GM10266 (cell line): ENCODE measurements around the gene GBP6.
"Not testable (repeated sequence)": the region's sequence is repeated elsewhere in the genome, so short reads cannot be mapped to it uniquely, and the experiment has no call there.

ENCODE experiments used
- DNase-seq: peaks from one replicate; pipeline ENCODE4 v3.0.0; 2012; ENCODE audit errors: extremely low spot score
- CTCF ChIP-seq: IDR thresholded peaks from 2 replicates; pipeline ENCODE4 v1.5.1; 2012; ENCODE audit warnings: mild to moderate bottlenecking, low read depth; ENCODE audit not compliant: control insufficient read depth, insufficient read depth; ENCODE audit errors: missing control alignments

The GBP6 gene

GRCh38 chr1:89396902-89397301 lies 33.0 kb downstream of the GBP6 start:
- TF ChIP-seq CTCF: no peak
- DNase-seq: no peak

DNA sequence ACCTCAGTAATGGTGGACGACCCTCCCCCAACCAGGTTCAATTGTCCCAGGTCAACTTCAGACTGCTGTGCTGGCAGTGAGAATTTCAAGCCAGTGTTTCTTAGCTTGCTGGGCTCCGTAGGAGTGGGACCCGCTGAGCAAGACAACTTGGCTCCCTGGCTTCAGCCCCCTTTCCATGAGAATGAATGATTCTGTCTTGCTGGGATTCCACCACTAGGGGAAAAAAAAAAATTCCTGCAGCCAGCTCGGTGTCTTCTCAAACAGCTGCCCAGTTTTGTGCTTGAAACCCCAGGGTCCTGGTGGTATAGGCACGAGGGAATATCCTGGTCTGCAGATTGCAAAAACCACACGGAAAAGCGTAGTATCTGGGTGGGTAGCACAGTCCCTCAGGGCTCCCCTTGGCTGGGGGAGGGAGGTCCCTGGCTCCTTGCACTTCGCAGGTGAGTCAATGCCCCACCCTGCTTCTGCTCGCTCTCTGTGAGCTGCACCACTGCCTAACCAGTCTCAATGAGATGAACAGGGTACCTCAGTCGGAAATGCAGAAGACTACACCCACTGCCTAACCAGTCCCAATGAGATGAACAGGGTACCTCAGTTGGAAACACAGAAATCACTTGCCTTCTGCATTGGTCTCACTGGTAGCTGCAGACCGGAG lies 41.5 kb downstream of the GBP6 start:
- TF ChIP-seq CTCF: no peak

DNA sequence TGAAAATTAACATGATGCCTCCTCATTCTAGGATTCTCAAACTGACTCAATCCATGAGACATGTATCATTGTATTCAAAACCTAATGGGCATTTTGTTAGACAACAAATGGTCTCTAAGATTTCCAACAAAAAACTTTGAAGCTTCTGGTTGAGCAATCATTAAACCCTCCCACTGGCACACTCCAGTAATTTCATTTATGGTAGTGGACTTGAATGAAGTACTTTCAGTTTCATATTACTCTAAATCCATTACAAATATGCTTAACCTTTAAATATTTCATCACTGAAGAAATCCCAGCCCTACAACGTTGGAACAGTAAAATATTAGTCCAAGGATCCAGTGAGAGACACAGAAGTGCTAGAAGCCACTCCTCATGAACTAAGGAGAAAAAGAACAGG lies 43.5 kb downstream of the GBP6 start:
- DNase-seq: no peak
- TF ChIP-seq CTCF: no peak

More for the DNA sequence above, 41.5 kb downstream of the GBP6 start:
- DNase-seq: no peak

DNA sequence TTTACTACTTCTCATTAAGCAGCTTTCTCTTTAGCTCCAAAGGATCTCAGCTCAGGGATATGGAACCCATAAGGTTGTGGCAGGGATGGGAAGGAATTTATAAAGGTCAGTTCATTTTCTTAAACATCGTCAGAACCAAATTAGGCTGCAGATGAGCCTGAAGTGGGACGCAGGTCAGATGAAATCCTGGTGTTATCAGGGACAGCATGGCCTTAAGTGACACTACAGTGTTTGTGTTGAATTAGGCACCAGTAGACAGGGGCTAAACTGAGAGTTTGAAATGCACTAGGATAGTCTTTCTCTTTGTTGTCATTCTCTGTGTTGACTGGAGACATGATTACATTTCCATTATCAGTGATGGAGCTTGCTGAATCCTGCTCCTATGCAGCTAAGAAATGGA lies 43.9 kb downstream of the GBP6 start:
- DNase-seq: not testable (repeated sequence)

DNA sequence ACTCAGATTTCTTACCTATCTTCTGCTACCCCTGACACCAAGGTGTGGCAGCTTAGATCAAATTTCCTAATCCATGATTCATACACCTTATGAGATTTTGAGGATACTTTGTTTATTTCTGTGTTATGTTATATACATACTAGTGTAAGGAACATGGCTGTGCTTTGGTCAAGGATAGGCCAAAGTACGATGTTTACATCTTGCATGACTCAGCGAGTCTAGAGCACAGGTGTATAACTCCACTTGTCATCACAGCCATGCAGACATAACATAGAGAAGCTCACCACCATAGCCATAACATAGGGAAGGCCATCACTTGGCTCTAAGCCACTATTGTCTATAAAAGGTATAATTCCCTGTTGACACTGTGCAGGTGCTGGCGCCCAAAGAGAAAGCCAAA lies 61.2 kb downstream of the GBP6 start:
- no peak for DNase-seq
- TF ChIP-seq CTCF: no peak

DNA sequence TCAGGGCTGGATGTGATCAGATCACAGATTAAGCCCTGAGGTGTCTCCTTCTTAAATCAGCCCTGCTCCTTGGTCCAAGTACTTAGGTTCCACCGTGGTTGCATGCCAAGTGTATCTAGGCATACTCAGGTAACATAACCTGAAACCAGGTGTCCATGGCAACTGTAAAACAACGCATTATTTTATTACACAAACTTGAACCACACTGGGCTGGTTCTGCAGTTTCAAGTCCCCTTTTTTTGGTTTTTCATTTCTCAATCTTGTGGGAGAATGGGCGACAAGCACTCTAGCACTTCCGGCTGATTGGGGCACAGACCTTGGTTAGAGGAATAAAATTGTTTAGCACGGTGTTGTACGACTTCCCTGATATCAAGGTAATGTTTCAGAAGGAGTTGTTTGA lies 65.2 kb downstream of the GBP6 start:
- DNase-seq: no peak
- no peak for TF ChIP-seq CTCF

- not testable (repeated sequence) for DNase-seq
Observed at GRCh38 chr1:89429681-89430080, 65.8 kb downstream of the GBP6 start.

DNA sequence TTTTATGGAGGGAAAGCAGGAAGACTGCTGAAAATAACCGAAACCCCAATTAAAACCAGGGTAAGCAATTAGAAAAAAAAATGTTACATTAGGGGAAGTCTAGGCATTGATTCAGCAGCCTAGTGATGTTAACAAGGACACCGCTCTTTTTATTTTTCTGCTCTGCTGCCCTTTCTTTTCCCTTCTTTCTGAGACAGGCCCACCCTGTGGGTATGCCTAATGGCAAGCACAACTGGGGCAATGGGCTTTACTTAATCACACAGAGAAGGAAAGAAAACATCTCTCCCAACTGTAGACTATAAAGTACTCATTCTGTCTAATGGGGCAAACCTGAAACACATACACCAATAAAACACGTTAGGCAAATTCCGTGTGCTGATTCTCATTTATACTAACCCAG lies 69.6 kb downstream of the GBP6 start:
- no peak for DNase-seq
- no peak for TF ChIP-seq CTCF

- not testable (repeated sequence) for DNase-seq
Observed at GRCh38 chr1:89434058-89434780, 70.4 kb downstream of the GBP6 start.
